GM19043 (cell line): ENCODE measurements around the gene SLC25A46.
"Not testable (repeated sequence)": the region's sequence is repeated elsewhere in the genome, so short reads cannot be mapped to it uniquely, and the experiment has no call there.

ENCODE experiments used
- ATAC-seq: cut with Tn5 transposase; IDR thresholded peaks from one replicate; pipeline ENCODE4 v1.9.1; 2021; ENCODE audit warnings: low read depth; ENCODE audit not compliant: unreplicated experiment

Gene SLC25A46

GRCh38 chr5:110738812-110739651 is at the start of gene SLC25A46:
Gene SLC25A46 (plus strand): TSS chr5:110739007. CDS start chr5:110739120, 113 bp downstream.
- peak; percentile 91 for ATAC-seq

GRCh38 chr5:110690587-110690986 is 48.2 kb upstream of the SLC25A46 start:
- not testable (repeated sequence) for ATAC-seq

GRCh38 chr5:110692669-110693068 is 46.1 kb upstream of the SLC25A46 start:
- not testable (repeated sequence) for ATAC-seq

- no peak for ATAC-seq
Observed at GRCh38 chr5:110702300-110702699, 36.5 kb upstream of the SLC25A46 start.

- no peak for ATAC-seq
Observed at GRCh38 chr5:110702704-110703103, 36.1 kb upstream of the SLC25A46 start.

- ATAC-seq = no peak
Observed at GRCh38 chr5:110703481-110703880, 35.3 kb upstream of the SLC25A46 start.

- ATAC-seq = no peak
Observed at GRCh38 chr5:110705349-110705748, 33.5 kb upstream of the SLC25A46 start.

- no peak for ATAC-seq
Observed at GRCh38 chr5:110707260-110707844, 31.5 kb upstream of the SLC25A46 start.

GRCh38 chr5:110716247-110717245 is 22.3 kb upstream of the SLC25A46 start:
- ATAC-seq = no peak

- no peak for ATAC-seq
Observed at GRCh38 chr5:110718311-110718710, 20.5 kb upstream of the SLC25A46 start.

GRCh38 chr5:110726249-110727024 is 12.4 kb upstream of the SLC25A46 start, which contains the start of gene TMEM232:
Gene TMEM232 (minus strand): TSS chr5:110726671. CDS start chr5:110667352, 59,319 bp downstream.
- peak; percentile 100 for ATAC-seq

- peak; percentile 54 for ATAC-seq
Observed at GRCh38 chr5:110727025-110727314, 11.8 kb upstream of the SLC25A46 start.

GRCh38 chr5:110731499-110731898 is 7.3 kb upstream of the SLC25A46 start:
- ATAC-seq = not testable (repeated sequence)

GRCh38 chr5:110734101-110734500 is 4.7 kb upstream of the SLC25A46 start:
- ATAC-seq = no peak

GRCh38 chr5:110735556-110735955 is 3.3 kb upstream of the SLC25A46 start:
- no peak for ATAC-seq

GRCh38 chr5:110736753-110737152 is 2.1 kb upstream of the SLC25A46 start:
- no peak for ATAC-seq

GRCh38 chr5:110738503-110738811 is 350 bp upstream of the SLC25A46 start:
- peak; percentile 49 for ATAC-seq

GRCh38 chr5:110751902-110752762 is 13.3 kb downstream of the SLC25A46 start:
- ATAC-seq = peak; percentile 97

GRCh38 chr5:110752953-110753352 is 14.1 kb downstream of the SLC25A46 start:
- peak; percentile 11 for ATAC-seq
